Measurements from ENCODE around the gene SRD5A1. TPM values are rescaled to one million over a fixed set of nuclear protein-coding genes. Genes with fewer than 3 reads are reported as not detected.
A peak's percentile ranks its signal among the peaks of the same experiment; 100 is the strongest.

SRD5A1 gene
- total RNA-seq, 2 experiments from 2014 or later, result 16.7 to 32.5 TPM

GRCh38 chr5:6721442-6721841 lies 88.2 kb downstream of the SRD5A1 start:
- POLR2A ChIA-PET, result interaction anchor here (1.4 to 2.1 kb wide), 4 partner anchors 10 to 88 kb away, joined by 4 to 8 read pairs (median 6); partner anchors contain the start of genes NSUN2 and SRD5A1
- intact Hi-C loops (cut with micrococcal nuclease; ENCODE audit: unreplicated experiment), result loop anchor here (5.0 kb wide), 2 partner anchors 969 to 1299 kb away; partner anchors contain the start of gene ICE1
- H3K36me3 ChIP-seq (ENCODE audit: insufficient read depth, low read length), result peaks cover 60% of the 10 kb centered on the region
- peak overlapping the region; percentile 34 for H3K27ac ChIP-seq (ENCODE audit: low read depth, low read length, poor library complexity, severe bottlenecking)
- CTCF ChIA-PET (ENCODE audit: unreplicated experiment), result interaction anchor here (1.5 kb wide), 1 partner anchor 11 kb away, joined by 3 read pairs; no protein-coding TSS in a partner anchor
- no peaks in the 10 kb centered on the region for H3K9me3 ChIP-seq (ENCODE audit: low read length)
- DNase-seq (ENCODE audit: low spot score), result no peak
- peak overlapping the region; percentile 51 for H3K4me3 ChIP-seq (ENCODE audit: low read depth, low read length, poor library complexity, severe bottlenecking)
- H3K4me1 ChIP-seq (ENCODE audit: insufficient read depth, low read length, poor library complexity, severe bottlenecking), result peaks cover 78% of the 10 kb centered on the region
- TF ChIP-seq EZH2phosphoT487 (IDR thresholded peaks at IDR 0.05; ENCODE audit: borderline replicate concordance, low read depth, low read length) (no peak), CTCF (conservative IDR thresholded peaks at IDR 0.05; ENCODE audit: low read length) (0 out of 2 replicates have a peak, but pooled peaks have one; percentile 19)
- peaks cover 94% of the 10 kb centered on the region for H3K79me2 ChIP-seq (ENCODE audit: insufficient read depth, low read depth, low read length)
- no peak overlapping the region for H2AFZ ChIP-seq (ENCODE audit: low read length)
- BruUV-seq (replicated peaks), result no TSS peak
- H3K9me2 ChIP-seq (ENCODE audit: insufficient read depth, low read length), result no peaks in the 10 kb centered on the region
- peaks cover 63% of the 10 kb centered on the region for H4K20me1 ChIP-seq (ENCODE audit: insufficient read depth, low read length)
- H3K4me2 ChIP-seq (ENCODE audit: low read length), result peak overlapping the region; percentile 73

GRCh38 chr5:6722015-6722414 lies 88.8 kb downstream of the SRD5A1 start:
- no peaks in the 10 kb centered on the region for H3K9me3 ChIP-seq (ENCODE audit: low read length)
- peak; percentile 52 for DNase-seq (ENCODE audit: low spot score)
- peaks cover 94% of the 10 kb centered on the region for H3K79me2 ChIP-seq (ENCODE audit: insufficient read depth, low read depth, low read length)
- peak overlapping the region; percentile 51 for H3K4me3 ChIP-seq (ENCODE audit: low read depth, low read length, poor library complexity, severe bottlenecking)
- TF ChIP-seq CTCF (conservative IDR thresholded peaks at IDR 0.05; ENCODE audit: low read length) (no peak), EZH2phosphoT487 (IDR thresholded peaks at IDR 0.05; ENCODE audit: borderline replicate concordance, low read depth, low read length) (no peak)
- POLR2A ChIA-PET, result interaction anchor here (1.4 to 2.1 kb wide), 4 partner anchors 10 to 89 kb away, joined by 4 to 8 read pairs (median 6); partner anchors contain the start of genes NSUN2 and SRD5A1
- H3K9me2 ChIP-seq (ENCODE audit: insufficient read depth, low read length), result no peaks in the 10 kb centered on the region
- peaks cover 58% of the 10 kb centered on the region for H4K20me1 ChIP-seq (ENCODE audit: insufficient read depth, low read length)
- no peak overlapping the region for H2AFZ ChIP-seq (ENCODE audit: low read length)
- no TSS peak for BruUV-seq (replicated peaks)
- peak overlapping the region; percentile 34 for H3K27ac ChIP-seq (ENCODE audit: low read depth, low read length, poor library complexity, severe bottlenecking)
- H3K4me2 ChIP-seq (ENCODE audit: low read length), result peak overlapping the region; percentile 73
- intact Hi-C loops (cut with micrococcal nuclease; ENCODE audit: unreplicated experiment), result loop anchor here (2.0 to 5.0 kb wide), 3 partner anchors 69 to 1300 kb away; partner anchors contain the start of gene ICE1
- CTCF ChIA-PET (ENCODE audit: unreplicated experiment), result interaction anchor here (1.5 kb wide), 1 partner anchor 10 kb away, joined by 3 read pairs; no protein-coding TSS in a partner anchor
- H3K36me3 ChIP-seq (ENCODE audit: insufficient read depth, low read length), result peaks cover 58% of the 10 kb centered on the region
- peaks cover 78% of the 10 kb centered on the region for H3K4me1 ChIP-seq (ENCODE audit: insufficient read depth, low read length, poor library complexity, severe bottlenecking)

Data from OCI-LY7 (cell line).